ENCODE measurements around the gene SURF6. TPM values are rescaled to one million over a fixed set of nuclear protein-coding genes. Genes with fewer than 3 reads are reported as not detected.
A peak's percentile ranks its signal among the peaks of the same experiment; 100 is the strongest.

The SURF6 gene
- total RNA-seq, 4 donors from 2014 or later: 16.1 to 41.2 (median 26.8) TPM

GRCh38 chr9:133370685-133371084 lies 34.7 kb upstream of the SURF6 start:
- H3K4me1 ChIP-seq: peaks cover 18 to 82% (median 30%) of the 10 kb centered on the region in 4 donors

GRCh38 chr9:133369933-133370332 lies 33.9 kb upstream of the SURF6 start:
- H3K9me3 ChIP-seq: no peaks in the 10 kb centered on the region
- H3K4me1 ChIP-seq: peaks cover 14 to 82% (median 30%) of the 10 kb centered on the region in 4 donors
- no peaks in the 10 kb centered on the region for H3K27me3 ChIP-seq
- peak overlapping the region; percentile 71 to 85 (median 76) for H3K27ac ChIP-seq
- peaks cover 0 to 53% (median 0%) of the 10 kb centered on the region in 3 donors for H3K36me3 ChIP-seq
- peak overlapping the region in 1 of 4 donors; percentile 20 for H3K4me3 ChIP-seq
- no peak for DNase-seq
- TF ChIP-seq, protein P1, sequence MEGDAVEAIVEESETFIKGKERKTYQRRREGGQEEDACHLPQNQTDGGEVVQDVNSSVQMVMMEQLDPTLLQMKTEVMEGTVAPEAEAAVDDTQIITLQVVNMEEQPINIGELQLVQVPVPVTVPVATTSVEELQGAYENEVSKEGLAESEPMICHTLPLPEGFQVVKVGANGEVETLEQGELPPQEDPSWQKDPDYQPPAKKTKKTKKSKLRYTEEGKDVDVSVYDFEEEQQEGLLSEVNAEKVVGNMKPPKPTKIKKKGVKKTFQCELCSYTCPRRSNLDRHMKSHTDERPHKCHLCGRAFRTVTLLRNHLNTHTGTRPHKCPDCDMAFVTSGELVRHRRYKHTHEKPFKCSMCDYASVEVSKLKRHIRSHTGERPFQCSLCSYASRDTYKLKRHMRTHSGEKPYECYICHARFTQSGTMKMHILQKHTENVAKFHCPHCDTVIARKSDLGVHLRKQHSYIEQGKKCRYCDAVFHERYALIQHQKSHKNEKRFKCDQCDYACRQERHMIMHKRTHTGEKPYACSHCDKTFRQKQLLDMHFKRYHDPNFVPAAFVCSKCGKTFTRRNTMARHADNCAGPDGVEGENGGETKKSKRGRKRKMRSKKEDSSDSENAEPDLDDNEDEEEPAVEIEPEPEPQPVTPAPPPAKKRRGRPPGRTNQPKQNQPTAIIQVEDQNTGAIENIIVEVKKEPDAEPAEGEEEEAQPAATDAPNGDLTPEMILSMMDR (IDR thresholded peaks at IDR 0.05): no peak
- TF ChIP-seq POLR2A (IDR thresholded peaks at IDR 0.05): no peak

More at GRCh38 chr9:133370685-133371084, 34.7 kb upstream of the SURF6 start:
- no peaks in the 10 kb centered on the region for H3K27me3 ChIP-seq
- peak in 2 of 3 donors; percentile 55 to 71 for DNase-seq
- H3K9me3 ChIP-seq: no peaks in the 10 kb centered on the region
- H3K36me3 ChIP-seq: peaks cover 0 to 45% (median 0%) of the 10 kb centered on the region in 3 donors
- H3K27ac ChIP-seq: peak overlapping the region; percentile 71 to 85 (median 76)
- TF ChIP-seq, protein P1 (IDR thresholded peaks at IDR 0.05): no peak
- no peak for TF ChIP-seq POLR2A (IDR thresholded peaks at IDR 0.05)
- peak overlapping the region in 3 of 4 donors; percentile 7 to 16 (median 12) for H3K4me3 ChIP-seq

DNA sequence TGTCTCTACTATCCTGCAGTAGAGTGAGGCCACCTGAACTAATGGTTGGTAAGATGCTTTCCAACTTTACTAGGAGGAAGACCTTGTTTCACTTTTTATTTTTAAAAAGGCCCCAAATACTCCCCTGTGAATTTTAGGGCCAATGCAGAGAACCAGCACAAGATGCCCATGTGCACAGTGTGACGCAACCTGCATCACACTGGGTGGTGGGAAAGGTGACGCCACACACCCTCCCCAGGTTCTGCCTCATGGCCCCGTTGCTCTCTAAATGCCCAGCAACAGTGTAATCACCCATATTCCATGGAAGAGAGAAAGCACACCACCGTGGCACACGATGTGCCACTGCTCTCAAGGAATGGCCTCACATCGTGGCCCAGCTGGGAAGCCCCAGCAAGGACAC lies 33.4 kb upstream of the SURF6 start:
- Histone ChIP-seq H3K4me1 (peaks cover 14 to 77% (median 28%) of the 10 kb centered on the region in 4 donors), H3K4me3 (peak overlapping the region in 1 of 4 donors; percentile 20), H3K9me3 (no peaks in the 10 kb centered on the region), H3K27ac (peak overlapping the region; percentile 13 to 85 (median 76)), H3K27me3 (no peaks in the 10 kb centered on the region), H3K36me3 (peaks cover 0 to 58% (median 0%) of the 10 kb centered on the region in 3 donors)
- TF ChIP-seq, protein P1 (IDR thresholded peaks at IDR 0.05): no peak
- no peak for TF ChIP-seq POLR2A (IDR thresholded peaks at IDR 0.05)
- DNase-seq: no peak

- DNase-seq: peak in 1 of 3 donors; percentile 78
- peaks cover 14 to 68% (median 25%) of the 10 kb centered on the region in 4 donors for H3K4me1 ChIP-seq
Observed at GRCh38 chr9:133368249-133368881, 32.4 kb upstream of the SURF6 start.

GRCh38 chr9:133367778-133368177 lies 31.8 kb upstream of the SURF6 start:
- Histone ChIP-seq H3K4me3 (peak overlapping the region in 2 of 4 donors; percentile 22 to 32), H3K36me3 (peaks cover 0 to 67% (median 0%) of the 10 kb centered on the region in 3 donors), H3K27ac (peak overlapping the region in 3 of 4 donors; percentile 65 to 85 (median 71))

More at GRCh38 chr9:133368249-133368881, 32.4 kb upstream of the SURF6 start:
- peaks cover 0 to 67% (median 0%) of the 10 kb centered on the region in 3 donors for H3K36me3 ChIP-seq
- TF ChIP-seq POLR2A (IDR thresholded peaks at IDR 0.05): peak in 1 of 2 donors; percentile 13
- TF ChIP-seq, protein P1 (IDR thresholded peaks at IDR 0.05): no peak
- no peaks in the 10 kb centered on the region for H3K9me3 ChIP-seq
- peak overlapping the region; percentile 13 to 85 (median 76) for H3K27ac ChIP-seq
- H3K27me3 ChIP-seq: no peaks in the 10 kb centered on the region
- peak overlapping the region in 2 of 4 donors; percentile 22 to 32 for H3K4me3 ChIP-seq

More at GRCh38 chr9:133367778-133368177, 31.8 kb upstream of the SURF6 start:
- DNase-seq: no peak
- peaks cover 14 to 63% (median 22%) of the 10 kb centered on the region in 4 donors for H3K4me1 ChIP-seq
- H3K27me3 ChIP-seq: no peaks in the 10 kb centered on the region
- no peak for TF ChIP-seq POLR2A (IDR thresholded peaks at IDR 0.05)
- TF ChIP-seq, protein P1 (IDR thresholded peaks at IDR 0.05): no peak
- H3K9me3 ChIP-seq: no peaks in the 10 kb centered on the region
